ENCODE results near the gene CFAP126. TPM values are rescaled to one million over a fixed set of nuclear protein-coding genes. Genes with fewer than 3 reads are reported as not detected.
"Not testable (repeated sequence)": the region's sequence is repeated elsewhere in the genome, so short reads cannot be mapped to it uniquely, and the experiment has no call there.

The CFAP126 gene
- total RNA-seq, 4 donors from 2014 or later = not detected

DNA sequence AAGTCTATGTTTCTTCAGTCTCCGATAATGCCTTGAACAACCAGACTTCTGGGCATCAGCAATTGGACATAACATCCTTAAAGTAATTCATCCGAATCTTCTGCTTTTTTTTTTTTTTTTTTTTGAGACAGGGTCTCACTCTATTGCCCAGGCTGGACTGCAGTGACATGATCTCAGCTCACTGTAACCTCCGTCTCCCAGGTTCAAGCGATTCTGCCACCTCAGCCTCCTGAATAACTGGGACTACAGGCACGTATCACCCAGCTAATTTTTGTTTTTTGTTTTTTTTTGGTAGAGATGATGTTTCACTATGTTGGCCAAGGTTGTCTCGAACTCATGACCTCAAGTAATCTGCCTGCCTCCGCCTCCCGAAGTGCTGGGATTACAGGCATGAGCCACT lies 23.9 kb upstream of the CFAP126 start:
- WGBS, 2 donors = 94 to 95% methylated on average over 8 of the region's 8 CpGs
- no peak for DNase-seq (ENCODE audit: low spot score in 2 of 2)
- H3K4me3 ChIP-seq (ENCODE audit: low read depth, poor library complexity, severe bottlenecking) = no peak overlapping the region
- intact Hi-C loops (cut with DNase I; ENCODE audit: low total_unique reads) = no loop called here
- no peak for TF ChIP-seq POLR2A (IDR thresholded peaks at IDR 0.05)
- TF ChIP-seq, protein P1, sequence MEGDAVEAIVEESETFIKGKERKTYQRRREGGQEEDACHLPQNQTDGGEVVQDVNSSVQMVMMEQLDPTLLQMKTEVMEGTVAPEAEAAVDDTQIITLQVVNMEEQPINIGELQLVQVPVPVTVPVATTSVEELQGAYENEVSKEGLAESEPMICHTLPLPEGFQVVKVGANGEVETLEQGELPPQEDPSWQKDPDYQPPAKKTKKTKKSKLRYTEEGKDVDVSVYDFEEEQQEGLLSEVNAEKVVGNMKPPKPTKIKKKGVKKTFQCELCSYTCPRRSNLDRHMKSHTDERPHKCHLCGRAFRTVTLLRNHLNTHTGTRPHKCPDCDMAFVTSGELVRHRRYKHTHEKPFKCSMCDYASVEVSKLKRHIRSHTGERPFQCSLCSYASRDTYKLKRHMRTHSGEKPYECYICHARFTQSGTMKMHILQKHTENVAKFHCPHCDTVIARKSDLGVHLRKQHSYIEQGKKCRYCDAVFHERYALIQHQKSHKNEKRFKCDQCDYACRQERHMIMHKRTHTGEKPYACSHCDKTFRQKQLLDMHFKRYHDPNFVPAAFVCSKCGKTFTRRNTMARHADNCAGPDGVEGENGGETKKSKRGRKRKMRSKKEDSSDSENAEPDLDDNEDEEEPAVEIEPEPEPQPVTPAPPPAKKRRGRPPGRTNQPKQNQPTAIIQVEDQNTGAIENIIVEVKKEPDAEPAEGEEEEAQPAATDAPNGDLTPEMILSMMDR (IDR thresholded peaks at IDR 0.05) = no peak

DNA sequence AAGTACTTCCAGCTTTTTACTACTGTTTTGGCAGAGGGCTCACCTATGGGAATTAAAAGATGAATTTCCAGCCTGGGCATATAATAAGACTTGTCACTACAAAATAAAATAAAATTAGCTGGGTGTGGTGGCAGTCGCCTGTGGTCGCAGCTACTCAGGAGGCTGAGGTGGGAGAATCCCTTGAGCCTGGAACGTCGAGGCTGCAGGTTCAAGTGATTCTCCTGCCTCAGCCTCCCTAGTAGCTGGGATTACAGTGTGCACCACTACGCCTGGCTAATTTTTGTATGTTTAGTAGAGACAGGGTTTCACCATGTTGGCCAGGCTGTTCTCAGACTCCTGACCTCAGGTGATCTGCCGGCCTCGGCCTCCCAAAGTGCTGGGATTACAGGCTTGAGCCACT lies 23.5 kb upstream of the CFAP126 start:
- intact Hi-C loops (cut with DNase I; ENCODE audit: low total_unique reads); H3K4me3 ChIP-seq (ENCODE audit: low read depth, poor library complexity, severe bottlenecking); DNase-seq (ENCODE audit: low spot score in 2 of 2): not testable (repeated sequence)
- 73 to 78% methylated on average over 7 of the region's 7 CpGs for WGBS, 2 donors

DNA sequence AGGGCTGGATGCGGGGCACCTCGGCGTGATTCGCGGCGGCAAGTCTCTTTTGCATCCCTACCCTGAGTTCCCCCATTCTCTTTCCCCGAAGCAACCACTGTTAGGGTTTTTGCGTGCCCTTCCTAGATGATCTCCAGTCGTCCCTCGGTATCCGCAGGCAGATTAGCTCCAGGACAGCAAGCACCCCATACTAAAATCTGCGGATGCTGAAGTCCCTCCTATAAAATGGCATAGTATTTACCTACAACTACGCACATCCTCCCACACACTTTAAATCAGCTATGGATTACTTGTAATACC lies 22.8 kb upstream of the CFAP126 start:
- no peak for DNase-seq (ENCODE audit: low spot score in 2 of 2)
- TF ChIP-seq, protein P1 (IDR thresholded peaks at IDR 0.05) = no peak
- TF ChIP-seq POLR2A (IDR thresholded peaks at IDR 0.05) = no peak
- 2% methylated on average over 13 of the region's 13 CpGs for WGBS, 2 donors
- H3K4me3 ChIP-seq (ENCODE audit: low read depth, poor library complexity, severe bottlenecking) = peak overlapping the region; percentile 19
- intact Hi-C loops (cut with DNase I; ENCODE audit: low total_unique reads) = no loop called here

DNA sequence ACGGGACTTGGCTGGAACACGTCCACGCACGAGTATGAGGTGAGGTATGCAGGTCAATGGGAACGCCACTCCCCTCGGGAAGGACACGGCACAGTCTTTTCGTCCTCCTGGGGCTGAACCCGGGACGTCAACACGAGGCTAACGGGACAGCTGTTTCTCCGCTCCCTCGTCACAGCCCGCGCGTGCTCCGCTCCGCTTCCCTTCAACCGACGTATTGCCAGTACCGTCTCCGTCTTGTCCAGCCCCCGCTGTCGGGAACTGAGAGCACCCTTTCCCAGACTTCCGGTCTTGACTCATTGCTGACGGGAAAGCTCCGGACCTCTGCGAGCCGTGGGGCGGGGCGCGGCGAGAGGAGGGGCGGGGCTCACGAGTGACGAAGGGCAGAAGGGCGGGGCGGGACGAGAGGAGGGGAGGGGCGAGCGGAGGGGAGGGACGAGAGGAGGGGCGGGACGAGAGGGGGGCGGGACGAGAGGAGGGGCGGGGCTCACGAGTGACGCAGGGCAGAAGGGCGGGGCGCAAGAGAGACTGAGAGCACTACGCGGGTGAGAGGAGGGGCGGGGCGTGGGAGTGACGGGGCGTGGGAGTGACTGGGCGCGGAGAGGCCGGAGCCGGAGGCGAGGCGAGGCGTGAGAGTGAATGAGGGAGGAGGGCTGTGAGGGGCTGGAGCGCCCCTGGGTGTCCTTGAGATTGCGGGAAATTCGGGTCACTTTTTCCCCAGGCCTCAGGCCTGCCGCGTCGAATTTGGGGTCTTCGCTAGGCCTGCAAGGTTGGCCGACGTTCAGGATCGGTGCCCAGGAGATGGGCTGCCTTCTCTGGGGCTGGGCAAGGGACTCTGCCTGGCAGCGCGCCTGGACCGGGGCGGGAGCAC lies 22.2 kb upstream of the CFAP126 start:
- H3K4me3 ChIP-seq (ENCODE audit: low read depth, poor library complexity, severe bottlenecking) = peak overlapping the region; percentile 27
- 1 to 3% methylated on average over 65 to 74 of the region's 79 CpGs for whole genome bisulfite sequencing, 2 donors
- peak; percentile 97 to 100 for DNase-seq (ENCODE audit: low spot score in 2 of 2)
- intact Hi-C loops (cut with DNase I; ENCODE audit: low total_unique reads) = loop anchor here (10.0 kb wide), 1 partner anchor 165 kb away; the partner anchor contains the start of genes APOA2 and TOMM40L
- TF ChIP-seq, protein P1 (IDR thresholded peaks at IDR 0.05) = no peak
- TF ChIP-seq POLR2A (IDR thresholded peaks at IDR 0.05) = peak in 1 of 2 donors; percentile 68

DNA sequence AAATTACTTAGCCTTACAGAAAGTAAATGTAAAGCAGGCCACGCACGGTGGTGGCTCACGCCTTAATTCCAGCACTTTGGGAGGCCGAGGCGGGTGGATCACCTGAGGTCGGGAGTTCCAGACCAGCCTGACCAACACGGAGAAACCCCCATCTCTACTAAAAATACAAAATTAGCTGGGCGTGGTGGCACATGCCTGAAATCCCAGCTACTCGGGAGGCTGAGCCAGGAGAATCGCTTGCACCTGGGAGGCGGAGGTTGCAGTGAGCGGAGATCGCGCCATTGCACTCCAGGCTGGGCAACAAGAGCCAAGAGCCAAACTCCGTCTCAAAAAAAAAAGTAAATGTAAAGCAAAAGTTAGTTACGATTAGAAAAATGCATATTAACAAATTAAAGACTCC lies 21.5 kb upstream of the CFAP126 start:
- H3K4me3 ChIP-seq (ENCODE audit: low read depth, poor library complexity, severe bottlenecking); DNase-seq (ENCODE audit: low spot score in 2 of 2): not testable (repeated sequence)
- 50 to 52% methylated on average over 16 of the region's 16 CpGs for WGBS, 2 donors
- intact Hi-C loops (cut with DNase I; ENCODE audit: low total_unique reads) = loop anchor here (10.0 kb wide), 1 partner anchor 164 kb away; the partner anchor contains the start of genes APOA2 and TOMM40L

DNA sequence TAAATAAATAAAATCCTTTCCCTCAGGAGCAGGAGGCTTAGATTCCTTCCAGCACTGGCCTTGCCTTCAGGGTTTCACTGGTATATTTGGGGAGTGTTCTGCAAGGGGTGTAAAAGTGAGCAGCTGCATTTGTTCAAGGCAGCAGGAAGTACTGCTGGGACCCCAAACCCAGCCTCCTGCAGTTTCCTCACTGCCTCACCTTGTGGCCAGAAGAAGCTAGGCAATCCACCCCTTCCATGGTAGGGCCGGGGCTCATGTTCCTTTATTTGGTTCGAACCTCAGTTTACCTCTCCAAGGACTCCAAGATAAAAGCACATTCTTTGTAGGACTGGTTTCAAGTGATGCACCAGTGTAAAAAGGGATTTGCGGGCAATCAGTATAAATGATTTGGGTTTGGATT lies 21.0 kb upstream of the CFAP126 start:
- DNase-seq (ENCODE audit: low spot score in 2 of 2) = no peak
- TF ChIP-seq POLR2A (IDR thresholded peaks at IDR 0.05) = no peak
- TF ChIP-seq, protein P1 (IDR thresholded peaks at IDR 0.05) = no peak
- no peak overlapping the region for H3K4me3 ChIP-seq (ENCODE audit: low read depth, poor library complexity, severe bottlenecking)
- 91 to 92% methylated on average over 3 of the region's 3 CpGs for WGBS, 2 donors
- intact Hi-C loops (cut with DNase I; ENCODE audit: low total_unique reads) = loop anchor here (10.0 kb wide), 1 partner anchor 164 kb away; the partner anchor contains the start of genes APOA2 and TOMM40L

Data from lower leg skin (tissue), 4 donors.